CD8-positive, alpha-beta memory T cell (primary cell): ENCODE results near the gene NR6A1. TPM values are rescaled to one million over a fixed set of nuclear protein-coding genes. Genes with fewer than 3 reads are reported as not detected.

Source experiments
- CTCF ChIA-PET: fragments of 350-600 bp; sonication (Branson Sonifier 250); formaldehyde crosslinking; loops from one replicate; lab custom pipeline; 2021; ENCODE audit warnings: antibody characterized with exemption; lab: Charles Lee
- POLR2A ChIA-PET: fragments of 350-600 bp; sonication (Branson Sonifier 250); formaldehyde crosslinking; loops from one replicate; lab custom pipeline; 2021; ENCODE audit warnings: antibody characterized with exemption; lab: Charles Lee
- DNase-seq, 5 donors: peaks; one replicate each; pipeline versions ENCODE4 v3.0.0 to v3.0.0-alpha.2; 2020 to 2022; ENCODE audit warnings: mixed read lengths in 1 of 5
- H3K27ac ChIP-seq: one replicate; pipeline ENCODE4 v1.7.0; 2013; ENCODE audit warnings: low read depth, mild to moderate bottlenecking, low read length, moderate library complexity
- H3K27me3 ChIP-seq: 2 replicates; pipeline ENCODE4 v1.7.0; 2013; ENCODE audit warnings: low read length, mild to moderate bottlenecking; ENCODE audit not compliant: insufficient read depth, poor library complexity, severe bottlenecking
- H3K36me3 ChIP-seq: 2 replicates; pipeline ENCODE4 v1.7.0; 2013; ENCODE audit warnings: mild to moderate bottlenecking, low read length, moderate library complexity; ENCODE audit not compliant: insufficient read depth
- H3K4me1 ChIP-seq: 2 replicates; pipeline ENCODE4 v1.7.0; 2013; ENCODE audit warnings: mild to moderate bottlenecking, low read length, moderate library complexity; ENCODE audit not compliant: insufficient read depth
- H3K4me3 ChIP-seq: 2 replicates; pipeline ENCODE4 v1.7.0; 2013; ENCODE audit warnings: mild to moderate bottlenecking, low read length
- H3K9me3 ChIP-seq: 2 replicates; pipeline ENCODE4 v1.7.0; 2013; ENCODE audit warnings: mild to moderate bottlenecking, low read length
- H3K27ac Mint-ChIP-seq, 8 donors: one replicate each; pipeline ENCODE4 v1.8.0; 2020 to 2021; ENCODE audit warnings: mixed read lengths in 8 of 8, mild to moderate bottlenecking in 6 of 8, inconsistent platforms in 3 of 8, moderate library complexity in 3 of 8
- H3K27me3 Mint-ChIP-seq, 2 donors: one replicate each; pipeline ENCODE4 v1.8.0; 2020 to 2021; ENCODE audit warnings: mixed read lengths in 2 of 2, mild to moderate bottlenecking in 1 of 2, moderate library complexity in 1 of 2
- H3K36me3 Mint-ChIP-seq, 3 donors: one replicate each; pipeline ENCODE4 v1.8.0; 2020 to 2021; ENCODE audit warnings: mixed read lengths in 3 of 3, inconsistent platforms in 1 of 3, mild to moderate bottlenecking in 1 of 3
- H3K4me1 Mint-ChIP-seq, 3 donors: one replicate each; pipeline ENCODE4 v1.8.0; 2020 to 2021; ENCODE audit warnings: mixed read lengths in 3 of 3, inconsistent platforms in 1 of 3, mild to moderate bottlenecking in 1 of 3
- H3K4me3 Mint-ChIP-seq, 7 donors: one replicate each; pipeline ENCODE4 v1.8.0; 2020 to 2021; ENCODE audit warnings: mixed read lengths in 7 of 7, mild to moderate bottlenecking in 6 of 7, moderate library complexity in 4 of 7, inconsistent platforms in 2 of 7
- H3K9me3 Mint-ChIP-seq, 5 donors: one replicate each; pipeline ENCODE4 v1.8.0; 2020 to 2022; ENCODE audit warnings: mixed read lengths in 5 of 5, mild to moderate bottlenecking in 3 of 5, moderate library complexity in 2 of 5, inconsistent platforms in 1 of 5
- polyA plus RNA-seq: library from polyadenylated mRNA; unstranded; fragments of 300-500 nt; fragmentation: Illumina TruSeq; gene quantifications from one replicate; pipeline ENCODE4 v1.2.3, GENCODE V29; 2021
- total RNA-seq, 2 experiments: library from RNA; stranded (reverse); gene quantifications; one replicate each; pipeline ENCODE4 v1.2.3, GENCODE V29; 2021

Gene NR6A1
- total and polyA plus RNA-seq, 3 experiments from 2014 or later: 2.4 to 3.0 TPM; not detected in 1

DNA sequence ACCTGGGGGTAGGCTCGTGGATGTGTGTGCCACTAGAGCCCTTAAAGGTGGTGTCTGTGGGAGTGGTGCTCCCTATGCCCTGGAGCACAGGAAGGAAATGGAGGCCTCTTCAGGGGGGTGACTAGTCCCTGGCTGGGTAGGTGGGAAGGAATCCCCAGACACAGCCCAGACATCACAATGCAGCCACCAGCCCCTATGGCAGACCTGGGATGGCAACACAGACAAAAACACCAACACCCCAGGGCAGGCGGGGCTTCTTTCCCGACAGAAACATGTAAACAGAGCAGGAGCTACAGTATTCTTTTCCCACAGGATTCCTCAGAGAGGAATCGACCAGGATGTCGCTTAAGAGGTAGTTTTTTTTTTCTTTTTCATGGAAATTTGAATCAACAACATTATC lies 253.5 kb downstream of the NR6A1 start:
- DNase-seq: no peak
- H3K36me3 Mint-ChIP-seq: no peaks in the 10 kb centered on the region
- H3K9me3 Mint-ChIP-seq: no peaks in the 10 kb centered on the region
- H3K36me3 ChIP-seq: no peaks in the 10 kb centered on the region
- H3K27ac ChIP-seq: no peak overlapping the region
- H3K4me3 Mint-ChIP-seq: no peak overlapping the region
- H3K27me3 ChIP-seq: no peaks in the 10 kb centered on the region
- H3K27ac Mint-ChIP-seq: no peak overlapping the region
- H3K4me3 ChIP-seq: no peak overlapping the region
- no peaks in the 10 kb centered on the region for H3K9me3 ChIP-seq
- H3K4me1 Mint-ChIP-seq: no peaks in the 10 kb centered on the region
- H3K4me1 ChIP-seq: no peaks in the 10 kb centered on the region
- POLR2A ChIA-PET: no interaction called here
- H3K27me3 Mint-ChIP-seq: peaks cover 5 to 22% of the 10 kb centered on the region in 2 donors
- CTCF ChIA-PET: no interaction called here

DNA sequence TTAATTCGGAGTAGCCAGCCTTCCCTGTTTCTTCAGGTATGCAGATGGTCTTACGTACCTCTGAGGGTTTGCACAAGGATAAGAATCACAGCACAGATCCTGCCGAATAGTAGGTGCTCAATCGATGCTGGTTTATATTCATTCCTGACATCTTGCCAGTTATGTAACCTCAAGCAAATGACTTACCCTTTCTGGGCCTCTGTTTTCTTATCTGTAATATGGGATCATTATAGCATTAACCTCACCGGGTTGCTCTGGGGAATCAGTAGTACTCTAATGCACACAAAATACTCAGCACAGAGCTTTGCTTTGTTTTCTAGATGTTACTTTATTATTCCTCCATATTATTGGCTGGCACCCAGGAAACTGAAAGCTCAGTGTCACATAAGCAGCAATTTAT lies 256.2 kb downstream of the NR6A1 start:
- H3K4me1 Mint-ChIP-seq: no peaks in the 10 kb centered on the region
- H3K27ac Mint-ChIP-seq: no peak overlapping the region
- H3K27ac ChIP-seq: no peak overlapping the region
- POLR2A ChIA-PET: no interaction called here
- H3K4me3 Mint-ChIP-seq: no peak overlapping the region
- DNase-seq: no peak
- no peak overlapping the region for H3K4me3 ChIP-seq
- no peaks in the 10 kb centered on the region for H3K9me3 Mint-ChIP-seq
- H3K36me3 ChIP-seq: no peaks in the 10 kb centered on the region
- peaks cover 7 to 13% of the 10 kb centered on the region in 2 donors for H3K27me3 Mint-ChIP-seq
- H3K4me1 ChIP-seq: no peaks in the 10 kb centered on the region
- no peaks in the 10 kb centered on the region for H3K36me3 Mint-ChIP-seq
- no peaks in the 10 kb centered on the region for H3K9me3 ChIP-seq
- no peaks in the 10 kb centered on the region for H3K27me3 ChIP-seq
- CTCF ChIA-PET: no interaction called here

DNA sequence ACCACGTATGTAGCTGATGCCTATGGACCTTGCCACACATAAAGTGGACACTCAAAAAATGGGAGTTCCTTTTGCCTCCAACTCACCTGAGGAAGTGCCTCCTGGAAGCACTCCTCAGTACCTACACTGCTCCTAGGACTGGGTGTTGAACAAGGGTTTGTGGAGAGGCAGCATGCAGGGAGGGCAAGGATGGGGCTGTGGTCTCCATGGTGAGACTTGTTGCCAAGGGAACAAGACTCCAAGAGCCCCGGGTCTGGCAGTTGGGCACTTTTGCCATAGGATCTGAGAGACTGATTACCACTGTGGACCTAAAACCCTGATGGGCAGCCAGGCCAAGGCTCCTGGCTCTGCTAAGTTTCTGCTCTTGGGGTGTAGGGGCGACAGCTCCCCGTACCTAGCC lies 257.0 kb downstream of the NR6A1 start:
- Histone ChIP-seq H3K9me3 (no peaks in the 10 kb centered on the region), H3K36me3 (no peaks in the 10 kb centered on the region), H3K27ac (no peak overlapping the region), H3K27me3 (no peaks in the 10 kb centered on the region), H3K4me1 (no peaks in the 10 kb centered on the region), H3K4me3 (no peak overlapping the region)
- Mint-ChIP-seq H3K27ac (no peak overlapping the region), H3K4me1 (no peaks in the 10 kb centered on the region), H3K4me3 (no peak overlapping the region), H3K36me3 (no peaks in the 10 kb centered on the region), H3K9me3 (no peaks in the 10 kb centered on the region), H3K27me3 (peaks cover 7 to 12% of the 10 kb centered on the region in 2 donors)
- ChIA-PET POLR2A (no interaction called here), CTCF (no interaction called here)
- DNase-seq: no peak

DNA sequence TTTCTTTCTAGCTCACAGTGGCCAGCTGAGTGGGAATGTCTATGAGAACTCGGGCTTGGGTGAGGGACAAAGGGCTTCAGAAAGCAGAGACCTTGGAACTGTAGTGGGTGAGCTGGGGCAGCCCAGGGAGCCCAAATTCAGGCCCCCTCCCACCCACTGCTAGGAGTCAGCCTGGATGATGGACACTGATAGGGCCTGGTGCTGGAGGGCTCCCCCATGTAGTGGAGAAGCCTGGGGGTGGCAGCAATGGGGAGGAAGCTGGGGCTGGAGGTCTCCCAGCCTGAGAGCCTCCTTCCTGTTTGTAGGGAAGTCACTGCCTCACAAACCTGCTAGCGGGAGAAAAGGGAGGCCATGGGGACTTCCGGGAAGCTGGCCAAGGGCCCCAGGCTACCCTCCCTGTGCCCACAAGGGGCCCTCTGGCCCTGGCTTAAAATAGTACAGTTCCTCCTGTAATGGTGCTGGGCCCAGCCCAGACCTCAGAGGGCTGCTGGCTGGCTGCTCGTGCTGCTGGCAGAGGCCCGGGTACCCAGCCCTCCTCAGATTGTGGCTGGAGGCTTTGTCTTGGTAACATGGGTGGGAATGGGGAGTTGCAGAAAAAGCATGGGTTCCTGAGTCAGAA lies 257.6 kb downstream of the NR6A1 start:
- DNase-seq: no peak
- Histone ChIP-seq H3K4me1 (no peaks in the 10 kb centered on the region), H3K36me3 (no peaks in the 10 kb centered on the region), H3K27me3 (no peaks in the 10 kb centered on the region), H3K4me3 (no peak overlapping the region), H3K9me3 (no peaks in the 10 kb centered on the region), H3K27ac (no peak overlapping the region)
- H3K27ac Mint-ChIP-seq: no peak overlapping the region
- H3K4me3 Mint-ChIP-seq: no peak overlapping the region
- H3K4me1 Mint-ChIP-seq: no peaks in the 10 kb centered on the region
- H3K27me3 Mint-ChIP-seq: peaks cover 6 to 12% of the 10 kb centered on the region in 2 donors
- H3K36me3 Mint-ChIP-seq: no peaks in the 10 kb centered on the region
- no peaks in the 10 kb centered on the region for H3K9me3 Mint-ChIP-seq
- ChIA-PET CTCF (no interaction called here), POLR2A (no interaction called here)

DNA sequence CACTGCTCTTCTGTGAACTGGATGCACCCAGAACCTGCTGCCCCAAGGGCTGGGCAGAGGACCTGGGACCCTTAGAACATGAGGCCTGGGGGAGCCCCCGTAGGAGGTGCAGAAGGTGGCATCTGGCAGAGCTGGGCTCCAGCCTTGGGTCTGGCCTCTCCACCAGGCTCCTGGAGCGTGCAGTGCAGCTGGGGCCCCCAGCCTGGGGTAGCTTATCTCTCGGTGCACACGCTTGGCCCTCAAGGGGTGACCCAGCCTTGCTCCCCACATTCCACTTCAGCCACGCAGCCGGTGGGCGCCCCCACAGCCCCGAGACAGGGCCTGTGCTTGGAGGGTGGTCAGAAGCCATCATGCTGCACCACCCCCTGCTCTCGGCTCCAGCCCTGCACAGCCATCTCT lies 258.3 kb downstream of the NR6A1 start:
- no peak overlapping the region for H3K4me3 Mint-ChIP-seq
- H3K9me3 Mint-ChIP-seq: no peaks in the 10 kb centered on the region
- H3K27ac Mint-ChIP-seq: no peak overlapping the region
- Histone ChIP-seq H3K9me3 (no peaks in the 10 kb centered on the region), H3K27me3 (no peaks in the 10 kb centered on the region), H3K4me3 (no peak overlapping the region), H3K27ac (no peak overlapping the region), H3K36me3 (no peaks in the 10 kb centered on the region), H3K4me1 (no peaks in the 10 kb centered on the region)
- H3K4me1 Mint-ChIP-seq: no peaks in the 10 kb centered on the region
- peaks cover 5 to 12% of the 10 kb centered on the region in 2 donors for H3K27me3 Mint-ChIP-seq
- ChIA-PET POLR2A (no interaction called here), CTCF (no interaction called here)
- no peak for DNase-seq
- H3K36me3 Mint-ChIP-seq: no peaks in the 10 kb centered on the region

DNA sequence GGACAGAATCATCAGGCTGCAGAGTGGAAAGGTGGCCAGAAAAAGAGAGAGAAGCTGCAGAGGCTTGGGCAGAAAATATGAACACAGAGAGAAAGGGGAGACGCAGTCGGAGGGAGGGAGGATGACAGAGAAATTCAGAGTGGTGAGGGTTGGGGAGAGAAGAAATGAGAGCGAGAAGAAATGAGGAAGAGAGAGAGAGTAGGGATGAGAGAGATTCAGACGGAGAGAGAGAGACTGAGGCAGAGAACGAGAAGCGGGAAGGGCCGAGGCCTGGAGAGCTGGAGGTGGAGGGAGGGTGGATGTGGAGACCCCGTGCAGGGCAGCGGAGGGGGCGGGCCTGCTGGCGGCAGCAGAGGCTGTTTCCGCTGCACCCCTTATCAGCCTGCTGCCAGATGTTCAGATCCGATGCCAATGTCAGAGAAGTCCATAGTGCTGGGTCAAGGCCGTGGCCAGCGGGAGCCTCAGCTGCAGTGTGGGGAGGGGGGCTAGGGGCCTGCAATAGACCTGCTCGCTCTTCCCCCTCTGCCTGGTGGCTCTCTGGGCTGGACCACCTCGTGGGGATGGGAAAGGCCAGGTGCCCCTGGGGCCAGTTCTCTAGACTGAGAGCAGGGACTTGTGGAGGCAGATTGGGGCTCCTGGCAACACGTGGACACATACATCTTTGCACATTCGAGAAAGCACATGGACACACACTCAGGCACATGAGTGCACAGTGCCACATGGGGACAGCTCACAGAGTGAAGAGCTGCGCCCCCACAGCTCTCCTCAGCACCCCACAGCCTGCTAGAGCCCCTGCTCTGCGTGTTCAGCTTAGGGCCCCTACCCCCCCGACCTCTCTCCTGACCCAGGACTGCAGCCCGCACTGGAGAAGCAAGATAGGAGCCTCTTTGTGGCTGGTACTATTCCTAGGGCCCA lies 259.0 kb downstream of the NR6A1 start:
- Mint-ChIP-seq H3K4me3 (peak overlapping the region in 1 of 7 donors; percentile 44), H3K27me3 (peaks cover 4 to 11% of the 10 kb centered on the region in 2 donors), H3K9me3 (no peaks in the 10 kb centered on the region), H3K4me1 (no peaks in the 10 kb centered on the region), H3K27ac (no peak overlapping the region), H3K36me3 (no peaks in the 10 kb centered on the region)
- POLR2A ChIA-PET: no interaction called here
- Histone ChIP-seq H3K4me3 (no peak overlapping the region), H3K36me3 (no peaks in the 10 kb centered on the region), H3K27ac (no peak overlapping the region), H3K27me3 (no peaks in the 10 kb centered on the region), H3K4me1 (no peaks in the 10 kb centered on the region), H3K9me3 (no peaks in the 10 kb centered on the region)
- CTCF ChIA-PET: no interaction called here
- DNase-seq: no peak

DNA sequence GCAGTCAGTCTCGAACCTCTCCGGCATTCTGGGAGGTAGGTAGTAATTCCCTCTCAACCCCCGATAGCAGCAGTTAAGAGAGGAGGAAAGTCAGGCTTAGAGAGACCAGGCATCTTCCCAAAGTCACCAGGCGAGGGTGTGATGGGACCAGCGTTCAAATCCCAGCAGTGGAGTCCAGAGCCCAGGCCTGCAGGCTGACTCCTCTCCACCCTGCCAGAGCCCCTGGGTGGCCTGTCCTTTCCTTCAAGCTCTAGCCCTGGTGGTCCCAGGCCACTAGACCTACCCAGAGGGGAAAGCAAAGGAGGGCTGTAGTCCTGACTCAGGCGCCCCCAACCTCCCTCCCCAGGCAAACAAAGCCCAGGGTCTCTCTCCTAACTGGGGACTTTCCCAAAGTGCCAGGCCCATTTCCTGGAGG lies 259.7 kb downstream of the NR6A1 start:
- Mint-ChIP-seq H3K4me1 (no peaks in the 10 kb centered on the region), H3K27me3 (peaks cover 5 to 11% of the 10 kb centered on the region in 2 donors), H3K36me3 (no peaks in the 10 kb centered on the region), H3K27ac (no peak overlapping the region), H3K4me3 (no peak overlapping the region), H3K9me3 (no peaks in the 10 kb centered on the region)
- H3K4me3 ChIP-seq: no peak overlapping the region
- ChIA-PET POLR2A (no interaction called here), CTCF (interaction anchor here (0.8 kb wide), 1 partner anchor 13 kb away, joined by 3 read pairs; no protein-coding TSS in a partner anchor)
- no peaks in the 10 kb centered on the region for H3K27me3 ChIP-seq
- no peak overlapping the region for H3K27ac ChIP-seq
- no peaks in the 10 kb centered on the region for H3K4me1 ChIP-seq
- no peaks in the 10 kb centered on the region for H3K9me3 ChIP-seq
- H3K36me3 ChIP-seq: no peaks in the 10 kb centered on the region
- no peak for DNase-seq

DNA sequence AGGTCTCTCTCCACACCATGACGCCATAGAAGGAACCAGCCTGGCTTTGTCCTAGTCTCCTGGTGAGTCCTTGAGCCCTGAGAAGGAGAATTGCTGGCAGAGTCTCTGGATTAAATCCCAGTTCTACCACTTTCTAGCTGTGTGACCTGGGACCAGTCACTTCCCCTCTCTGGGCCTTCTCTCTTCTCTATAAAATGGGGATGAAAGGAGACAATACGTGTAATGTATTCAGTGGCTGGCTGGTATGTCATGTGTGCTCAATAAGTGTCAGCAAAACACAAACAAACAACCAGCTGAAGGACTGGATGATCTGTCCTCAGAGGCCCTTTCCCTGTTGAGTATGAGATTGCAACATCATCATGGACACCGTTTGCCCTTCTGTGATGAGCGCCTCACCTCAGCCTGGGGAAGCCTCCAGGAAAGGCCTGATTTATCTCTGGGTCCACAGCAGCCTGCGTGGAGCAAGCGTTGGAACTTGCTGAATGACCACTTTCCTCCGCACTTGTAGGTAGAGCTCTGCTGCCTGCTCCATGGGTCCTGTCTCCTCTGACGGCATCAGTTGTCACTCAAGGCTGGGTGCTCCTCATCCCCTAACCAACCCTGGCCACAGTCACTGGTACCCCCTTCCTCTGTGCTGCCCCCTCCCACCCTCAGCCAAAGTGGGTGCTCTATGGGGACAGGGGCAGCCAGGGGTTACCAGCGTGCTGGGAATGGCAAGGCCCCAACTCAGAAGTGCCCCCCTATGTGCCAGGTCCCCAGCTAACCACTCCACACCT lies 260.3 kb downstream of the NR6A1 start:
- no peak overlapping the region for H3K27ac Mint-ChIP-seq
- H3K27me3 Mint-ChIP-seq: peaks cover 10 to 15% of the 10 kb centered on the region in 2 donors
- Histone ChIP-seq H3K9me3 (no peaks in the 10 kb centered on the region), H3K4me3 (no peak overlapping the region), H3K27me3 (no peaks in the 10 kb centered on the region), H3K36me3 (no peaks in the 10 kb centered on the region), H3K4me1 (no peaks in the 10 kb centered on the region), H3K27ac (no peak overlapping the region)
- ChIA-PET POLR2A (no interaction called here), CTCF (interaction anchor here (0.8 kb wide), 1 partner anchor 13 kb away, joined by 3 read pairs; no protein-coding TSS in a partner anchor)
- no peak overlapping the region for H3K4me3 Mint-ChIP-seq
- H3K36me3 Mint-ChIP-seq: no peaks in the 10 kb centered on the region
- DNase-seq: no peak
- no peaks in the 10 kb centered on the region for H3K9me3 Mint-ChIP-seq
- no peaks in the 10 kb centered on the region for H3K4me1 Mint-ChIP-seq
